ENCODE measurements around the gene CPT1A.

CPT1A gene

DNA sequence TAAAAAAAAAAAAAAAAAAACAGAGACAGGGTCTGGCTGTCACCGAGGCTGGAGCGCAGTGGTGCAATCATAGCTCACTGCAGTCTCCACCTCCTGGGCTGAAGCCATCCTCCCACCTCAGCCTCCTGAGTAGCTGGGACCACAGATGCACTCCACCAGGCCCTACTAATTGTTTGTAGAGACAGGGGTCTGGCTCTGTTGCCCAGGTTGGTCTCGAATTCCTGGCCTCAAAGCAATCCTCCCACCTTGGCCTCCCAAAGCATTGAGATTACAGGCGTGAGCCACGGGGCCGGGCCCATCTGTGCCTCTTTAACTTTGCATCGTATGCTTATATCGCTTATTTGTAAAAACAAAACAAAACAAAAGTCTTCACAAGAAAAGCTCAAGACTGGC, 3.1 kb downstream of the CPT1A start:
- H3K4me3 ChIP-seq (replicated peaks; ENCODE audit: low read depth, low read length) = peak overlapping the region; percentile 62
- DNase-seq (ENCODE audit: extremely low read depth, insufficient read length) = no peak
- TF ChIP-seq, protein P1, sequence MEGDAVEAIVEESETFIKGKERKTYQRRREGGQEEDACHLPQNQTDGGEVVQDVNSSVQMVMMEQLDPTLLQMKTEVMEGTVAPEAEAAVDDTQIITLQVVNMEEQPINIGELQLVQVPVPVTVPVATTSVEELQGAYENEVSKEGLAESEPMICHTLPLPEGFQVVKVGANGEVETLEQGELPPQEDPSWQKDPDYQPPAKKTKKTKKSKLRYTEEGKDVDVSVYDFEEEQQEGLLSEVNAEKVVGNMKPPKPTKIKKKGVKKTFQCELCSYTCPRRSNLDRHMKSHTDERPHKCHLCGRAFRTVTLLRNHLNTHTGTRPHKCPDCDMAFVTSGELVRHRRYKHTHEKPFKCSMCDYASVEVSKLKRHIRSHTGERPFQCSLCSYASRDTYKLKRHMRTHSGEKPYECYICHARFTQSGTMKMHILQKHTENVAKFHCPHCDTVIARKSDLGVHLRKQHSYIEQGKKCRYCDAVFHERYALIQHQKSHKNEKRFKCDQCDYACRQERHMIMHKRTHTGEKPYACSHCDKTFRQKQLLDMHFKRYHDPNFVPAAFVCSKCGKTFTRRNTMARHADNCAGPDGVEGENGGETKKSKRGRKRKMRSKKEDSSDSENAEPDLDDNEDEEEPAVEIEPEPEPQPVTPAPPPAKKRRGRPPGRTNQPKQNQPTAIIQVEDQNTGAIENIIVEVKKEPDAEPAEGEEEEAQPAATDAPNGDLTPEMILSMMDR (IDR thresholded peaks at IDR 0.05; ENCODE audit: insufficient read depth, low read length, poor library complexity, severe bottlenecking) = no peak
- H3K27me3 ChIP-seq (replicated peaks; ENCODE audit: control insufficient read depth, insufficient read depth, low read length) = no peaks in the 10 kb centered on the region
- H3K36me3 ChIP-seq (ENCODE audit: control insufficient read depth, insufficient read depth, low read length) = no peaks in the 10 kb centered on the region

GRCh38 chr11:68837583-68838571, 3.8 kb downstream of the CPT1A start:
- DNase-seq (ENCODE audit: extremely low read depth, insufficient read length) = no peak
- H3K27me3 ChIP-seq (replicated peaks; ENCODE audit: control insufficient read depth, insufficient read depth, low read length) = no peaks in the 10 kb centered on the region
- H3K4me3 ChIP-seq (replicated peaks; ENCODE audit: low read depth, low read length) = no peak overlapping the region
- TF ChIP-seq, protein P1 (IDR thresholded peaks at IDR 0.05; ENCODE audit: insufficient read depth, low read length, poor library complexity, severe bottlenecking) = no peak
- H3K36me3 ChIP-seq (ENCODE audit: control insufficient read depth, insufficient read depth, low read length) = no peaks in the 10 kb centered on the region

- H3K27me3 ChIP-seq (replicated peaks; ENCODE audit: control insufficient read depth, insufficient read depth, low read length) = no peaks in the 10 kb centered on the region
- TF ChIP-seq, protein P1 (IDR thresholded peaks at IDR 0.05; ENCODE audit: insufficient read depth, low read length, poor library complexity, severe bottlenecking) = no peak
- H3K4me3 ChIP-seq (replicated peaks; ENCODE audit: low read depth, low read length) = no peak overlapping the region
- DNase-seq (ENCODE audit: extremely low read depth, insufficient read length) = no peak
- no peaks in the 10 kb centered on the region for H3K36me3 ChIP-seq (ENCODE audit: control insufficient read depth, insufficient read depth, low read length)
Observed at GRCh38 chr11:68835749-68836148, 6.0 kb downstream of the CPT1A start.

DNA sequence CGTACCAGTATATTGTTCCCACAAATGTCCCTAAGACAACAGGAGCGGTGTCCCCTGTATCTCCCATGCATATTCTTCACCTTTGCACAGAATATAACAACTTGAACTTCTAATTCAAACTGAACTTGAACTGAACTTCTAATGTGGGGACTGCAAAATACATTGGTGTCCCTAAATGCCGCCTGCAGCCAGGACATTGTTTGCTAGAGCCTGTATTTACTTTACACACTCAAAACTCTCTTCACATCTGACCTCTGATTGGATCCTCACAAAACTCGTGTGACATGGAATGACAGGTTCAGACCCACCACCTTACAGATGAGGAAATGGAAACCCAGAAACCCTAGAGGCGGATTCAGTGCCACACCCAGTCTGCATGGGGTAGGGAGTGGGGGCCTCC, 6.4 kb downstream of the CPT1A start:
- no peak for DNase-seq (ENCODE audit: extremely low read depth, insufficient read length)

GRCh38 chr11:68832476-68833181, 9.1 kb downstream of the CPT1A start:
- Histone ChIP-seq H3K36me3 (ENCODE audit: control insufficient read depth, insufficient read depth, low read length) (no peaks in the 10 kb centered on the region), H3K27me3 (replicated peaks; ENCODE audit: control insufficient read depth, insufficient read depth, low read length) (no peaks in the 10 kb centered on the region), H3K4me3 (replicated peaks; ENCODE audit: low read depth, low read length) (no peak overlapping the region)
- DNase-seq (ENCODE audit: extremely low read depth, insufficient read length) = no peak
- TF ChIP-seq, protein P1 (IDR thresholded peaks at IDR 0.05; ENCODE audit: insufficient read depth, low read length, poor library complexity, severe bottlenecking) = no peak

More for the DNA sequence above, 6.4 kb downstream of the CPT1A start:
- no peaks in the 10 kb centered on the region for H3K27me3 ChIP-seq (replicated peaks; ENCODE audit: control insufficient read depth, insufficient read depth, low read length)
- H3K36me3 ChIP-seq (ENCODE audit: control insufficient read depth, insufficient read depth, low read length) = no peaks in the 10 kb centered on the region
- TF ChIP-seq, protein P1 (IDR thresholded peaks at IDR 0.05; ENCODE audit: insufficient read depth, low read length, poor library complexity, severe bottlenecking) = no peak
- H3K4me3 ChIP-seq (replicated peaks; ENCODE audit: low read depth, low read length) = no peak overlapping the region
